PC-3 (cell line): ENCODE measurements around the gene OTX1. TPM values are rescaled to one million over a fixed set of nuclear protein-coding genes. Genes with fewer than 3 reads are reported as not detected.

Experiments used
- ATAC-seq: fragments of 200-7000 bp; cut with Tn5 transposase; 2 replicates; pipeline ENCODE4 v1.9.1; 2020; ENCODE audit warnings: mild to moderate bottlenecking, moderate library complexity
- BruUV-seq: library from RNA; stranded (reverse); fragments of 400-500 nt; replicated peaks from 2 replicates; lab custom pipeline; 2021; lab: Mats Ljungman, UMichigan
- CTCF ChIA-PET: fragments of 300-600 bp; sonication (Branson Sonifier 250); formaldehyde crosslinking; loops from one replicate; lab custom pipeline; 2022; ENCODE audit warnings: antibody characterized with exemption; lab: Charles Lee
- POLR2A ChIA-PET: fragments of 300-600 bp; sonication (Branson Sonifier 250); formaldehyde crosslinking; loops from one replicate; lab custom pipeline; 2022; ENCODE audit warnings: antibody characterized with exemption; ENCODE audit not compliant: unreplicated experiment; lab: Charles Lee
- DNase-seq: peaks from one replicate; pipeline ENCODE4 v3.0.0-alpha.2; 2015
- H2AFZ ChIP-seq: fragments of 300-600 bp; sonication (generic); 2 replicates; pipeline ENCODE4 v1.6.0; 2016; ENCODE audit warnings: antibody characterized with exemption, low read length
- H3F3A ChIP-seq: fragments of 300-600 bp; sonication (generic); one replicate; pipeline ENCODE4 v1.6.0; 2017; ENCODE audit warnings: antibody characterized with exemption, low read length, control low read depth, mild to moderate bottlenecking; ENCODE audit not compliant: unreplicated experiment
- H3K27ac ChIP-seq: fragments of 300-600 bp; sonication (generic); 2 replicates; pipeline ENCODE4 v1.5.1; 2016; ENCODE audit warnings: mild to moderate bottlenecking, low read length
- H3K27me3 ChIP-seq: fragments of 300-600 bp; sonication (generic); 2 replicates; pipeline ENCODE4 v1.6.1; 2016; ENCODE audit warnings: low read length, mixed read lengths
- H3K36me3 ChIP-seq: fragments of 300-600 bp; sonication (generic); 2 replicates; pipeline ENCODE4 v1.6.1; 2016; ENCODE audit warnings: low read depth, mixed run types, low read length, mixed read lengths
- H3K4me1 ChIP-seq: fragments of 300-600 bp; sonication (generic); 2 replicates; pipeline ENCODE4 v1.5.1; 2016; ENCODE audit warnings: low read length; ENCODE audit not compliant: insufficient read depth
- H3K4me2 ChIP-seq: fragments of 300-600 bp; sonication (generic); 2 replicates; pipeline ENCODE4 v1.6.0; 2016; ENCODE audit warnings: low read length
- H3K4me3 ChIP-seq: fragments of 300-600 bp; sonication (generic); 2 replicates; pipeline ENCODE4 v1.5.1; 2016; ENCODE audit warnings: mild to moderate bottlenecking, low read length, mixed read lengths
- H3K79me2 ChIP-seq: fragments of 300-600 bp; sonication (generic); 2 replicates; pipeline ENCODE4 v1.6.1; 2017; ENCODE audit warnings: low read length, mixed read lengths
- H3K9ac ChIP-seq: fragments of 300-600 bp; sonication (generic); 2 replicates; pipeline ENCODE4 v1.6.0; 2016; ENCODE audit warnings: mild to moderate bottlenecking, low read length
- H3K9me2 ChIP-seq: fragments of 300-600 bp; sonication (generic); replicated peaks from 2 replicates; pipeline ENCODE4 v1.6.1; 2016; ENCODE audit warnings: mixed run types, low read length, mixed read lengths
- H3K9me3 ChIP-seq: fragments of 300-600 bp; sonication (generic); 2 replicates; pipeline ENCODE4 v1.6.1; 2016; ENCODE audit warnings: low read length, mixed read lengths
- H4K20me1 ChIP-seq: fragments of 300-600 bp; sonication (generic); 2 replicates; pipeline ENCODE4 v1.6.1; 2016; ENCODE audit warnings: low read length, mixed read lengths
- EZH2 ChIP-seq: fragments of 300-600 bp; sonication (generic); IDR thresholded peaks from one replicate; pipeline ENCODE4 v1.6.1; 2017; ENCODE audit warnings: antibody characterized with exemption, mild to moderate bottlenecking, low read length; ENCODE audit not compliant: unreplicated experiment
- EZH2phosphoT487 ChIP-seq: fragments of 300-600 bp; sonication (generic); IDR thresholded peaks from 2 replicates; pipeline ENCODE4 v1.6.1; 2018; ENCODE audit warnings: mild to moderate bottlenecking, antibody characterized with exemption, low read length, borderline replicate concordance
- intact Hi-C: fragments of 100-400 bp; cut with micrococcal nuclease; formaldehyde crosslinking; loops from 2 replicates; pipeline ENCODE4 v1.9.0; 2023
- total RNA-seq: library from RNA; depleted of rRNA; stranded (reverse); fragments of >200 nt; gene quantifications from 2 replicates; pipeline ENCODE4 v1.2.3, GENCODE V29; 2014
- TF ChIP-seq, protein P1 (sequence below): fragments of 300-600 bp; sonication (generic); conservative IDR thresholded peaks from 2 replicates; pipeline ENCODE4 v1.5.1; 2017; ENCODE audit warnings: antibody characterized with exemption, low read depth, mild to moderate bottlenecking, low read length

The OTX1 gene
- total RNA-seq, 1 experiment from 2014 or later: 2.3 TPM

DNA sequence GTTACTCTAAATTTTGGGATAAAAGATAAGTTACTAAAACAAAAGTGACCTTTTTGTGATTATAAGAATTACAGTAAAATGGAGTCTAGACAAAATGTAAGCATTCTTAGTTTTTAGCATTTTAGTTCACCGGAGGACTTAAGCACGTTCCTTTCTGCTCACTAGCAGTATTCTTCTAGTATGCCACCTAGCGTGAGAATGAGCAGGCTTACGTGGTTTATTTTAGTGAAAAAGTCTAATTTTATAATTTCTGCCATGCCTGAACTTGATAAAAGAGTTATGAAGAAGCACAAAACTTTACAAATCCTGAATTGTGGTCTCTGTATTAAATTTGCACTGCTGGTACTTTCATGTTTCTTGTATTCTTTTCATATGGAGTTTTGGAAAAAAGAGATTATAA is 12.6 kb upstream of the OTX1 start:
- no peak overlapping the region for H3K4me3 ChIP-seq
- POLR2A ChIA-PET: no interaction called here
- H4K20me1 ChIP-seq: no peaks in the 10 kb centered on the region
- H3F3A ChIP-seq: no peaks in the 10 kb centered on the region
- no peak overlapping the region for H3K4me2 ChIP-seq
- H3K9ac ChIP-seq: no peak overlapping the region
- no TSS peak for BruUV-seq
- H3K79me2 ChIP-seq: no peaks in the 10 kb centered on the region
- no peak overlapping the region for H3K27ac ChIP-seq
- intact Hi-C loops: no loop called here
- no peak for TF ChIP-seq EZH2phosphoT487
- TF ChIP-seq EZH2: no peak
- TF ChIP-seq, protein P1, sequence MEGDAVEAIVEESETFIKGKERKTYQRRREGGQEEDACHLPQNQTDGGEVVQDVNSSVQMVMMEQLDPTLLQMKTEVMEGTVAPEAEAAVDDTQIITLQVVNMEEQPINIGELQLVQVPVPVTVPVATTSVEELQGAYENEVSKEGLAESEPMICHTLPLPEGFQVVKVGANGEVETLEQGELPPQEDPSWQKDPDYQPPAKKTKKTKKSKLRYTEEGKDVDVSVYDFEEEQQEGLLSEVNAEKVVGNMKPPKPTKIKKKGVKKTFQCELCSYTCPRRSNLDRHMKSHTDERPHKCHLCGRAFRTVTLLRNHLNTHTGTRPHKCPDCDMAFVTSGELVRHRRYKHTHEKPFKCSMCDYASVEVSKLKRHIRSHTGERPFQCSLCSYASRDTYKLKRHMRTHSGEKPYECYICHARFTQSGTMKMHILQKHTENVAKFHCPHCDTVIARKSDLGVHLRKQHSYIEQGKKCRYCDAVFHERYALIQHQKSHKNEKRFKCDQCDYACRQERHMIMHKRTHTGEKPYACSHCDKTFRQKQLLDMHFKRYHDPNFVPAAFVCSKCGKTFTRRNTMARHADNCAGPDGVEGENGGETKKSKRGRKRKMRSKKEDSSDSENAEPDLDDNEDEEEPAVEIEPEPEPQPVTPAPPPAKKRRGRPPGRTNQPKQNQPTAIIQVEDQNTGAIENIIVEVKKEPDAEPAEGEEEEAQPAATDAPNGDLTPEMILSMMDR: no peak
- CTCF ChIA-PET: no interaction called here
- H3K9me3 ChIP-seq: no peaks in the 10 kb centered on the region
- ATAC-seq (no peak), DNase-seq (no peak)
- H3K9me2 ChIP-seq: no peaks in the 10 kb centered on the region
- peaks cover 10% of the 10 kb centered on the region for H3K4me1 ChIP-seq
- no peaks in the 10 kb centered on the region for H3K27me3 ChIP-seq
- H2AFZ ChIP-seq: no peak overlapping the region
- H3K36me3 ChIP-seq: no peaks in the 10 kb centered on the region

DNA sequence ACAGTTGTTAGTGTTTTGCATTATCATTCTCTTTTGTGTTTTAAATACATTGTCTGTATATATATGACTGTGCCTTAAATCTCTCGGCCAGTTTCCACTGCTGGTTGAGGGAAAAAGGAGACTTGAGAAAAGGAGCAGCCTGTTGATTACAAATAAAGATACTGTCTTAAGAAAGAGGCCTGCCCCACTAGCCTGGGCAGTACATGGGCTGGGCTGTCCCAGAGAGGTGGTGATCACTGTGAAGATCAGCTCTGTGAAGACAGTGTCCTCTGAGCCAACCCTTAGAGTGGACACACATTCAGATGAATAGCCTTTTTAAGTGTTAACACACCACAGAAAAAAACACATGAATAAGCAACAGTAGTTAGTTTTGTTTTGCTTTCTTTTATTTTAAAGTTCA is 10.0 kb upstream of the OTX1 start:
- BruUV-seq: no TSS peak
- Histone ChIP-seq H3K27me3 (no peaks in the 10 kb centered on the region), H3K9me3 (no peaks in the 10 kb centered on the region), H3K9me2 (no peaks in the 10 kb centered on the region), H3K36me3 (no peaks in the 10 kb centered on the region), H3K27ac (no peak overlapping the region), H3K4me1 (no peaks in the 10 kb centered on the region), H3K79me2 (no peaks in the 10 kb centered on the region), H3K4me2 (no peak overlapping the region), H2AFZ (no peak overlapping the region), H3K9ac (no peak overlapping the region), H3F3A (no peaks in the 10 kb centered on the region), H4K20me1 (no peaks in the 10 kb centered on the region), H3K4me3 (no peak overlapping the region)
- DNase-seq: no peak
- ChIA-PET CTCF (no interaction called here), POLR2A (no interaction called here)
- TF ChIP-seq, protein P1: no peak
- TF ChIP-seq EZH2 (no peak), EZH2phosphoT487 (no peak)
- ATAC-seq: no peak
- intact Hi-C loops: no loop called here

DNA sequence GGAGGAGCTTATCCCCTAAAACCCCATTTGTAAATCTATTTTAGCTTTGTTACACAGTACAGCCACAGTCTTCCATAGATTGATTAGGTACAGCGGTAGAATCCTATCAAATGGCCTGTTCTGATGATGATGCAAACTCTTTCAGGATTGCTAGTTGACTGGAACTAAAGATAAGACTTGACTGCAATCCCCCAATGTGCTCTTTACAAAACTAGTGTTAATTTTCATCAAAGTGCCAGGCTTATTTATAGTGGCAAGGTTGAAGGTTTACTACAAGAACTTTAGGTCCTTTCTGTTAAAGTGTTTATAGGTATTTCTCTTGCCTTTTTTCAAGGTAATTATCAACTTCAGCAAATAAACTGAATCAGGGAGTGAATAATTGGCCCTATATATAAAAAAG is 9.0 kb upstream of the OTX1 start:
- H3K4me2 ChIP-seq: no peak overlapping the region
- BruUV-seq: no TSS peak
- no peaks in the 10 kb centered on the region for H3K9me3 ChIP-seq
- no peaks in the 10 kb centered on the region for H3F3A ChIP-seq
- ChIA-PET CTCF (no interaction called here), POLR2A (no interaction called here)
- intact Hi-C loops: no loop called here
- no peak overlapping the region for H3K9ac ChIP-seq
- no peaks in the 10 kb centered on the region for H3K79me2 ChIP-seq
- H3K27ac ChIP-seq: no peak overlapping the region
- H3K36me3 ChIP-seq: no peaks in the 10 kb centered on the region
- no peaks in the 10 kb centered on the region for H3K27me3 ChIP-seq
- H2AFZ ChIP-seq: no peak overlapping the region
- no peak for ATAC-seq
- H3K4me1 ChIP-seq: no peaks in the 10 kb centered on the region
- no peak for DNase-seq
- no peaks in the 10 kb centered on the region for H4K20me1 ChIP-seq
- TF ChIP-seq EZH2: no peak
- no peak for TF ChIP-seq EZH2phosphoT487
- TF ChIP-seq, protein P1: no peak
- no peaks in the 10 kb centered on the region for H3K9me2 ChIP-seq
- no peak overlapping the region for H3K4me3 ChIP-seq
